Epithelial cell of proximal tubule (primary cell): ENCODE results near the gene MPPE1. TPM values are rescaled to one million over a fixed set of nuclear protein-coding genes. Genes with fewer than 3 reads are reported as not detected.
A peak's percentile ranks its signal among the peaks of the same experiment; 100 is the strongest.

Experiments
- DNase-seq: peaks from one replicate; pipeline ENCODE4 v3.0.0-alpha.2; 2011; ENCODE audit warnings: low read depth
- H3K4me3 ChIP-seq: 2 replicates; pipeline ENCODE4 v1.5.1; 2011; ENCODE audit warnings: low read depth, mild to moderate bottlenecking, low read length
- total RNA-seq: library from RNA; depleted of rRNA; stranded (reverse); fragments of >200 nt; gene quantifications from 2 replicates; pipeline ENCODE4 v1.2.3, GENCODE V29; 2015
- TF ChIP-seq, protein P1 (sequence below): conservative IDR thresholded peaks from 2 replicates; pipeline ENCODE4 v1.5.1; 2012; ENCODE audit warnings: low read depth, mild to moderate bottlenecking, low read length

Gene MPPE1
- total RNA-seq, 1 donor from 2014 or later: 32.5 TPM

DNA sequence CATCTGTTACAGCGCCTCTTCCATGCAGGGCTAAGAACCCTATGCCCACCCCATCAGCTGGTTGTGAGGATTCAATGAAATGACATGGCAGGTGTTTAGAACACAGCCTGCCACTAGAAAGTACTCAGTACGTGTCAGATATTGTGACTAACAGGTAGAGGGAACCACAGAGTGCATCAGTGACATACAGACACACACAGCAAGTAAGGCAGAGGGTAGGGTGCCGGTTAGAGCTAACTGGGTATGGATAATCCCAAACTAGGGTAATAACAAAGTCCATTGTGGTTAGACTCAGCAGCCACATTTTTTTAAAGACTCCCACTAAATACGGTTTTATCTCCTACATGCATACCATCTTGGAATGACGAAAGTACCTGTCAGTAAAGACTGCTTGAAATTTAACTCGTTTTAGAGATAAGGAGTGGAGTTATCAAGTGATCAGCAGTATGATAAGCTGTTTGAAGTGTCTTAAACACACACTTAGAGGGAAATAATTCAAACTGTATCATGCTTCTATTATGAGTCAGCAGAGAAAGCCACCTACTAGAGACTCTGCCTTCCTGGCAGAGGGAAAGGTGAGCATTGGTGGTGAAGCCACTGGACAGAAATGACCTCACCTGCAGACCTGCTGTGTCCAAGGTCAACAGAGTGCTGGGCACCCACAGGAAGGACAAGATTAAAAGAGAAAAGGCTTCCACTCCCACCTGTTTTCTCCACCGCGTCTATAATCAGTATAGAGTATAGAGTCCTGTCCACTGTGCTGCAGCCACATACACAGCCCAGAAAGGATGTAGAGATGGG, 20.6 kb downstream of the MPPE1 start:
- no peak overlapping the region for H3K4me3 ChIP-seq
- DNase-seq: no peak
- TF ChIP-seq, protein P1, sequence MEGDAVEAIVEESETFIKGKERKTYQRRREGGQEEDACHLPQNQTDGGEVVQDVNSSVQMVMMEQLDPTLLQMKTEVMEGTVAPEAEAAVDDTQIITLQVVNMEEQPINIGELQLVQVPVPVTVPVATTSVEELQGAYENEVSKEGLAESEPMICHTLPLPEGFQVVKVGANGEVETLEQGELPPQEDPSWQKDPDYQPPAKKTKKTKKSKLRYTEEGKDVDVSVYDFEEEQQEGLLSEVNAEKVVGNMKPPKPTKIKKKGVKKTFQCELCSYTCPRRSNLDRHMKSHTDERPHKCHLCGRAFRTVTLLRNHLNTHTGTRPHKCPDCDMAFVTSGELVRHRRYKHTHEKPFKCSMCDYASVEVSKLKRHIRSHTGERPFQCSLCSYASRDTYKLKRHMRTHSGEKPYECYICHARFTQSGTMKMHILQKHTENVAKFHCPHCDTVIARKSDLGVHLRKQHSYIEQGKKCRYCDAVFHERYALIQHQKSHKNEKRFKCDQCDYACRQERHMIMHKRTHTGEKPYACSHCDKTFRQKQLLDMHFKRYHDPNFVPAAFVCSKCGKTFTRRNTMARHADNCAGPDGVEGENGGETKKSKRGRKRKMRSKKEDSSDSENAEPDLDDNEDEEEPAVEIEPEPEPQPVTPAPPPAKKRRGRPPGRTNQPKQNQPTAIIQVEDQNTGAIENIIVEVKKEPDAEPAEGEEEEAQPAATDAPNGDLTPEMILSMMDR: no peak

DNA sequence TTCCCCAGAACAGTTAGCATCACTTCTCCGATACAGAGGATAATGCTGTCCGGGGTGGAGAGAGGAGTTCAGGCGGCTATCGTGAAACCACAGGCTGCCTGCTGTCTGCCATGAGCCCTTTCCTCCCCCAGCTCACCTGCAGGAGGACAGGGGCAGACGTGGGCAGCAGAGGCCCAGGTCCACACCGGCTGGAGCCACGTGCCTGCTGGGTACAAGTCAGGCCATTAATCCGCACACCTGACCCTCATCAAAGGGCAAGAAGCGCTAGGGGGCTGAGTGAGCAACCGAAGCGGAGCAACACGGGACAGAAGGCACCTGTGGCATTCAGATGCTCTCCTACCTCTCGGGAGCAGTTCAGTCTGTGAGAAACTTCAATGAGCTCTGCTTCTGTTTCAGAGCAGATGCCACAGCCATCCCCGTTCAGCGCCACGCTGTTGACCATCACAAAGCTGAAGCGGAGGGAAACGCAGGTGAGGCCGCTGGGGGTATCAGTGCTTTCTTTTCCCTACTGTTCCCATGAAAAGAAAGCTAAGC, 21.5 kb downstream of the MPPE1 start:
- TF ChIP-seq, protein P1: no peak
- no peak for DNase-seq
- no peak overlapping the region for H3K4me3 ChIP-seq

DNA sequence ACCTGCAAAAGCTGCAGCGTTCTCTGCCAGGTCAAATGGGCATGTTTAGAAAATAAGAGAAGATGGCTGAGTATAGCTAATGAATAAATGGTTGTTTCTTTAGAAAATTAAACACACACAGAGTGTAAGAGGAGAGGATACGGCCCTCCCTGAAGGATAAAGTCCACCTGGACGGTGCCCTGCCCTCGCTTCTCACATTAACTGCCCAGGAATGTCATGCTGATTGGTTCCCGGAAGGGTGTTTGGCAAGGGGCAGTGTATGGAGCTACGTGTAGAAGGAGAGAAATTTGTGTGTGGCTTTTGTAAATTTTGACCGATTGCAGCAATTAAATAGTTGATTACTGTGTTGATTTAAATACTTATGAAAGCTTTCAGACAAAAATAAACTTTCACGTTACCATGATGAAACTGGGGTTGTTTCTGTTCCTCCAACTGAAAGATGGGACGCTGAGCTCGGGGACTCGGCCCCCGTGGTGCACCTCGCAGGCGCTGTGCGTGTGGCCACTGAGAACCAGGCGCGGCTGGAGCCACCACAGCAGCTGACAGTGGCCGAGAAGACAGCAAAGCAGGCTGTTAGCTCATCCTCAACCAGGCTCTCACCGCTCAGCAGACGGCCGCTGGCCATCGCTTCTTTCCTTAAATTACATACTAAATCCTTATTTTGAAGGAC, 22.7 kb downstream of the MPPE1 start:
- TF ChIP-seq, protein P1: no peak
- no peak overlapping the region for H3K4me3 ChIP-seq
- DNase-seq: peak; percentile 13

DNA sequence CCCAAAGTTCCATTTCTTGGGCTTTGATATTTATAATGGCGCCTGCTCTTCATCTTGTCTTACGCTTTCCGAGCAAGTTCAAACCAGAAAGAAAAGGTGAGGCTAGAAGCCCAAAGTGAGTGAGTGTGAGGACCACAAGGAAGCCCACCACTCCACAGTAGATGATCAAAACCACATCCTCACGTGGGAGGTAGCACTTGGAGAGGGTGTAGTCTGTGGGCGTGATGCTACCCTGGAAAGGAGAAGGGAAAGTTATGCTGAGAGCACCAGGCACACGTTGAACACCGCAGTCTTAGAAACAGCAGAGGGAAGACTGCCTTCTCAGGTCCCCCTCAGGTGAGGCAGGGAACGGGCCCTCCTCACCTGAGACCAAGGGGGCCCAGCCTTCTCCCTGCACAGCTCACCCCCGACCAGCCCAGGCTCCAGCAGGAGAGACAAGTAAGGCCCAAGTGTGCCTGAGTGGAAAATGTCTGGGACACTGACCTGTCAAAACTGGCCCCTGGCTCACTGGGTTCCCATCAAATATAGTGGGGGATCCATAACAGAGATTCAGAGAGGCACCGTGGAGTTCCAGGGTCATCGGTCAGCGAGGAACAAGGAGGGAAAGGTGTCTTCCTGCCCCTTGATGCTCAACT, 23.6 kb downstream of the MPPE1 start:
- TF ChIP-seq, protein P1: no peak
- no peak for DNase-seq
- no peak overlapping the region for H3K4me3 ChIP-seq

DNA sequence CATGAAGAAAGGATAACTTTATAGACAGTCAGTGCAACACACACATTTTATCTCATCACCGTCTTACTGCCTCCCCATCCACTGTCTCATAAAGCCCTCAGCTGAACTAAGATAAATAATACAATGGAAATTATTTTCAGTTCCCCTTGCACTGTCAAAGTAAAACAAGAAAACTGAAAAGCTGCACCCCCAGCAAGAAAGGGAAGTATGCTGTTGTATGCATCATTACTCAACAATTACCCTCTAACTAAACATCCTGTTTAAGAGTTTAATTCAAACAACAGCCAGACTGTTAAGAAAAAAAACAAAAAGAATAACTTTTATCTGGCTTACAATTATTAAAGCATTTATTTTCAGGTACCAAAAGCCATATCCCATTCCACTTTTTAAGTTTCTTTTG, 25.0 kb downstream of the MPPE1 start:
- no peak for DNase-seq
- TF ChIP-seq, protein P1: no peak
- H3K4me3 ChIP-seq: no peak overlapping the region

DNA sequence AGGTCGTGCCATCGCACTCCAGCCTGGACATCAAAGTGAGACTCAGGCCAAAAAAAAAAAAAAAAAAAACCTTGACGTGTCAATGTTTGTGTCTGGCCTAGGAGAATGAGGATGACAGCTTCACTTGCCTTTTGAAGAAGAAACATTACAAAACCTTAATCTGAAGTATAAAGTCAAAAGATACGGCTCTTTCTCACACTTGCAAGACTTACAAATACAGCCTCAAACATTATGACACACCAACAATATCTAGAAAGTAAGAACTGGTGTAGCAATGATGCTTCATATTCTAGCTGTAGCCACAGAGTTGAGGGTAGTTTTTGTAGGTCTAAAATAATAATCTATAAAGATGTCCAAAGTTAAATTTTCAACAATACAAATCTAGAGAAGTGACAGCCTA, 25.5 kb downstream of the MPPE1 start:
- TF ChIP-seq, protein P1: no peak
- H3K4me3 ChIP-seq: no peak overlapping the region
- no peak for DNase-seq
